Stimulated activated CD8-positive, alpha-beta memory T cell treated with anti-CD3 and anti-CD28 coated beads, Interleukin-7, amount 100 ng/mL, for 1 hour (primary cell): ENCODE results near the gene XRRA1.

Experiments
- DNase-seq, 2 donors: peaks; one replicate each; pipeline ENCODE4 v3.0.0-alpha.2; 2020; ENCODE audit warnings: low read depth in 2 of 2

XRRA1 gene

DNA sequence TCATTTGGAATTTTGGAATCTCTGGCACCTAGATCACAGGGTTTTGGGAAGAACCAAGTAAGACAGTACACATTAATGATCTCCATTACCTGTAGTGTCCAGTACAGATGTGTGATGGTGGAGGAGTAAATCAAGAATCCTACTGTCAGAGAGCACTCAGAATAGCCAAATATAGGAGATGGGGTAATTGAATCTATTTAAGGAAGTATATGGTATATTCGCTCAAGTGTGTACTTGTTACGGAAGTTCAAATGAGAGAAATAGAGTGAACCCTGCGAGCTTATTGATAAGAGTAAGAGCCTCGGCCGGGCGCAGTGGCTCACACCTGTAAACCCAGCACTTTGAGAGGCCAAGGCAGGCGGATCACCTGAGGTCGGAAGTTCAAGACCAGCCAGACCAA, 2.3 kb upstream of the XRRA1 start:
- DNase-seq, result no peak

DNA sequence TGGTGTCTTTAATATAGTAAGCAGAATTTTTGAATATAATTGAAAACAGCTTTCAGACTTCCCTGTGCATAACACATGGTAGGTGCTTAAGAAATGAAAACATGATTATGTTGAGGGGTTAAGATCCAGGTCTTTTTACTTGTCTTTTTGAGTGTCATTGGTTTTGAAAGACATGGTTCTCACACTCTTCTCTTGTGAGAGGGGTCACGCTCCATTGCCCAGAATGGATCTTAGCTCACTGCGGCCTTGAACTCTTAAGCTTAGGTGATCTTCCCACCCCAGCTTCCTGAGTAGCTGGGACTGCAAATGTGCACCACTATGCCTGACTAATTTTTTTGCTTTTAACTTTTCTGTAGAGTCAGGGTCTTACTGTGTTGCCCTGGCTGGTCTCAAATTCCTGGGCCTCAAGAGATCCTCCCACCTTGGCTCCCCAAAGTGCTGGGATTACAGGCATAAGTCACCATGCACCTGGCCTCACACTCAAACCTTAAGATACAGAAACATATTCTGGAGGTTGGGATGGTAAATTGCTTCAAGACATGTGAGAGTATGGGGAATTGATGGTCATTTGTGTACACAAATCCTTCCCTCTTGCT, 1.6 kb upstream of the XRRA1 start:
- DNase-seq, result no peak

DNA sequence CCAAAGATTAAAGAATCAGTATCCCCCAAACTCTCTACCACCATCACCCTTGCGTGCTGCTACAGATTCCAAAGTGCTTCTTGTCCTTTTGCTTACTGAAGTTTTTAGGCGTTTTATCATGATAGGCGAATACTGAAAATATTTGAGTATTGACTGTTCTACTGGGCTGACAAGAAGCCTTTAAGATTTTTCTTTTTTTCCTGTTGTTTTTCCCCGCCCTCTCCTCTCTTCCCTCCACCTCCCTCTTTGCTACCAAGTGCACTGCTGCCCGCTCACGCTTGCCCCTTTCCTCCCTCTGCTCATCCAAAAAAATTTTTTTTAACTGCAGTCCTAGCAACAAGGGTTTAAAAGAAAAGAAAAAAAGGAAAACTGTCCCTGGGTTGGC, 854 bp upstream of the XRRA1 start:
- DNase-seq, result no peak

DNA sequence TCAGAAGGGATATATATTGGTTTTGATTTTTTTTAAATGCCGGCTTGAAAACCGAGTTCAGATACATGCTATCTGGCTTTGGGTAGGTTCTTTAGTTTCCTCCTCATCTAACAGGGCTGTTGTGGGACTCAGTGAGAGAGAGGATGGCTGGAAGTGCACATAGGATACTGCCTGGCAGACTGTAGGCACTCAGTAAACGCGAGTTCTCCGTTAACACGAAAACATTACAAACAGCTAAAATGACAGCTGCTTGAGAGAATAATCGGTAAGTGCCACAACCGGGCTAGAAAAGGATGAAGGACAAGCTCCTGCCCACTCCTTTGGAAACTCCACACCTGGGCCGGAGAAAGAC, 369 bp downstream of the XRRA1 start:
- no peak for DNase-seq

DNA sequence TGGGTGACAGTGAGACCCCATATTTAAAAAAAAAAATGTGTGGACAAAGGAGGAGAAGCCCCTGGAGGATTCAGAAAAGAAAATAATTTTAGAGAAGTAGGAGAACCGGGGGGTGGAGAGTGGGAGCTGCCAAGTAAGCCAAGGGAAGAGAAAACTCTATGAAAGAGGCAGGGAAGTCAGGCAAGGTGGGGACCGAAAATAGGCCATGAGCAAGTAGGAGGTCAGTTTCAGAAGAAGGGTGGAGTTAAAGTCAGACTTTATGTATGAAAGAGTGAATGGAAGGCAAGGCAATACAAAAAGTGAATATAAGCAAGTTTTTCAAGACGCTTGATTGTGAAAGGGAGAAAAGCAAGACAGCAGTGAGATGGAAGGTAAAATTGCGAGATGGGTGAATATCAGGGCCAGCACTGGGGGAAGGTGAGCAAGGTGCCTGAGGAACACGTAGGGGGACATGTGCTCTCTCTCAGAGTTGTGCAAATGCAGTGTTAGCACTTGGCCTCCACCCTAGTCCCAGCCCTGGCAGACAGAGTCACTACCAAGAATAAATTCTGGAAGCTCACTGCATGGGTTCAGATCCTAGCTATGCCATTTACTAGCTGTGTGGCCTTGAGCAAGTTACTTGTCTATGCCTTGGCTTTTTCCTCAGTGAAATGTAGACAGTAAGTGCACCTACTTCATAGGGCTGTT, 6.7 kb downstream of the XRRA1 start:
- DNase-seq, result no peak

DNA sequence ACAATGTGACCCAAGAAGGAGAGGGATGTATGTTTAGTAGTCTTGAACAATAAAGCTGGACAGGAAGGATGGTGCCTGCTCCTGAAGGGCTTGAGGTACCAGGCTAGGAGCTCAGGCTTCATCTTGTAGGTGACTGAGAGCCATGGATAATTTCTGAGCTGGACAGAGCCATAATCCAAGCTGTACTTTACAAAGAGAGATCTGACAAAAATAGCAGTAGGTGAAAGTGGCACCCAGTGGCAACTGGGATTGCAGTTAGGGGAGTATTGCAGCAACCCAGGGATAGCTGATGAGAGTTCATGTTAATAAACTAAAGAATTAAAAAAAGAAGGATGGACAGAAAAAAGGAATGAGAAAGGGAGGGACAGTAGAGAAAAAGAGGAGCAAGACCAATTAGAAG, 7.4 kb downstream of the XRRA1 start:
- DNase-seq, result no peak

DNA sequence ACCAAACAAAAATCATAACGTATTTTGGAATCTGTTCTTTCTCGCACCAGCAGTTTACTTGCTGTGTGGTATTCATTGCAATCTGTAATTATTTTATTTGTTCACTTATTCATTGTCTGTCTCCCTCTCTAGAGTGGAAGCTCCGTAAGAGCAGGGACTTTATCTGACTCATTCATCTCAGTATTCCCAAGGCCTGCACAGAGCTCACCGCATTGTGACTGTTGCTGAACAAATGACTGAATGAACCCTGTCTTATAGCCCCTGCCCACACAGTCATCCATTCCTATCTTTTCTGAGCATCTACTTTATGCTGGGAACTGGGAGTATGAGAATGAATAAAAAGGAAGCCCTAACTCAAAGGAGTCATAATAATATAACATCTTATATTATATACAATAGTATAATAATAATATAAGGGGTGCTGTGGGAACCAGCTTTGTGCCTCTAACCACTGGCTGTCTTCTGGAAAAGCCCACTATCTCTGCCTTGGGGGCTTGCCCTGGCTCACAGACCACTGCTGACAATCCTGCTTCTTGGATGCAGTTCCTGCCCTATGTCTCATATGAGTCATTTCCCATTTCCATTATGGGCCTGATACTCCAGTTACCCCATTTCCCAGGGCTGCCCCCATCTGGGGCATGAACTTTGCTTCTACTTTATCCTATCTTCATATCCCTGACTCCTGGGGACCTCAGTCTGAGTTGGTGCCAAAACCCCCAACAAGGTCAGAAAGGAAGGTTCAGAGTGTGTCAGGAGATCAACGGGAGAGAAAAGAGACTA, 11.0 kb downstream of the XRRA1 start:
- DNase-seq, result no peak

DNA sequence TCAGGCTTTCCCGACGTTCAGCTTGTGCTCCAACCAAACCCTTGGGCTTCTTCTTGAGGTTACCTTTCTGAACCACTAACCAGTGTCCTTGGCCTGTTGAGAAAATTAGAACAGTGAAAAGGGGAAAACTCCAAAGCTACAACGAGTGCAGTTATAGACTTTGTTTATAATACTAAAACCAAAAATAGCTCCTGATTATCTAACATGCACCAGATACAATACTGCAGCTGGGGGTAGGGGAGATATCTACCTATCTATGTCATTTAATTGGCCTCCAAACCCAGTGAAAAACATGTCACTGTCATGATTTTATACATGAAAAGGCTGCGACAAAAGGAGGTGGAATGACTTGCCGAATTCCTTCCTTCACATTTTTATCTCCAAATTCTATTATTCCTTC, 11.9 kb downstream of the XRRA1 start:
- DNase-seq, result no peak

DNA sequence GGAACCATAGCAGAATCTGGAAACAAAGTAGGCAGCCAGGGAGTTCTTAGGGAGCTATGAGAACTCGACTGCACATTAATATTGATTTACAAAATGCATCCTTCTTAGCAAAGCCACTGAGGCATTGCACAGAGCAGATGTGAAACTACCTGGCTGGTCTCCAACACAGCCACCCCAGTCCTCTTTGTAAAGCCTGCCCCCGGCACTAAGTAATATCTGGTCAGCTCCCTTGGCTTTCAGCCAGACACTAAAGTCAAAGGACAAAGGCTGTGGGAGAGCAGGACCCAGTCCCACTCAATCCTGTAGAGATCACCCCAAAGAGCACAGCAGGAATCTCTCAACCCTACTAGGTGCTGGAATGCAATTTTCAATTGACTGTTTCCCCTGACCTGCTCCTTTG, 12.8 kb downstream of the XRRA1 start:
- no peak for DNase-seq

DNA sequence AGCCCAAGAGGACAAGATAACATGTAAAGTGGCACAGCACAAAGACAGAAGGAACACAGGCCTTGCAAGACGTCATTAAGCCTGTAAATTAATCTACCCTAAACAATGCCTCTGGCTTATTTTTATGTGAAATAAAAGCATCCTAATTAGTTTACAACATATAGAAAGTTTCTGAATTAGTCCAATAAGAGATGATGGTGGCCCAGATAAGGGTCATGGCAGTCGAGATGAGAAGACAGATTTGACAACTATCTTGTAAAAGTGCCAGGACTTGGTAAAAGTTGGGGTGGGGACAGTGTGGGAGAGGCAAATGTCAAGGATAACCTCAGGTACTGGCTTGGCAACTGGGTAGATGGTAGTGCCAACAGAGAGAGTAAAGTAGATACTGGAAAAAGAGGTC, 13.6 kb downstream of the XRRA1 start:
- DNase-seq, result no peak

DNA sequence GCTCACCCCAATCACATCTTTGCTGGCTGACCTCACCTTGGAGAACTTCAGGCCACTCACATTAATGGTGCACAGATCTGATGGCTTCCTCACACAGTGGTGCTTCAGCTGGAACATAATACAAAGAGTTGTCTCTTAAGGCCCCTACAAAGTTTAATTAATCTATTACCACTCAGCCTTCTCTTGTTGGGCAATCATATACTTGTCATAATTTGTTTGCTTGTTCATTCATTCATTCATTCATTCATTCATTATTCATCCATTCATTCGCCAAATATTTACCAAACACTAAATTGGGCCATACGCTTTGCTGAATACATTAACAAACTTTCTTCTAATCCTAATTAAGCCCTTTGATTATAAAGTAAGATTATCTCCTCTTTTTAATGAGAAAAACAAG, 15.1 kb downstream of the XRRA1 start:
- DNase-seq, result no peak

DNA sequence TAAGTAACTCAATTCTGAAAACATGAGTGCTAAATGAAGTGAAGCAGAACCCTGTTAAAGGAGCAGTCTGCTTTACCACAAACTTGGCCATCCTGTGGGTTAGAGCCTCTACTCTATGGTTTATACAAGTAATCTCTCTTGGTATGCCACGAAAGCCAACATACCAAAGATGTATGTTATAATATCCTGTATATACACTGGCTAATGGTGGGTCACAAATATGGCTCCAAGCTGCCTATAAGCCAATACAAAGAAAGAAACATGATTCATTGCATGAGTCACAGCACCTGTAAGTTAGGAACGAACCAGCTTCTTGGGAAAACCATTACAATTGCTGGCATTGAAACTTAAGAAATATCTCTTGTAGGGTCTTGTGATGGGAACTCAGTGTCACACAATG, 16.1 kb downstream of the XRRA1 start:
- no peak for DNase-seq

DNA sequence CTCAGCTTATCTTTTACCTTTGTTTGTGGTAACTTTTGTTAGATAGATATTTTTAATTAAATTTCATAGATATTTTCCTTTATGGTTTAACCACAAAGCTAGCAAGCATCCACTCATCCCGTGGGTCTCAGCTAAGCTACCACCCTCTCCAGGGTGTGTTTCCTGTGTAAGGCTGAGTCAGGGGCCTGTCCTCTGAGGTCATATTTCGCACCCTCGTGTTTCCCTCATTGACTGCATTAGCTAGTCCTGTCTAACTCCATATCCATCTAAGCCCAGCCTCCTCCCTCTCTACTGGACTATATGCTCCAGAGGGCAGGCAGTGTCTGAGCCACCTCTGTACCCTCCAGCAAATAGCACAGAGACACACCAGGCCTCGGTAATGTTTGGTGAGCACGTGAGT, 16.7 kb downstream of the XRRA1 start:
- DNase-seq, result no peak

DNA sequence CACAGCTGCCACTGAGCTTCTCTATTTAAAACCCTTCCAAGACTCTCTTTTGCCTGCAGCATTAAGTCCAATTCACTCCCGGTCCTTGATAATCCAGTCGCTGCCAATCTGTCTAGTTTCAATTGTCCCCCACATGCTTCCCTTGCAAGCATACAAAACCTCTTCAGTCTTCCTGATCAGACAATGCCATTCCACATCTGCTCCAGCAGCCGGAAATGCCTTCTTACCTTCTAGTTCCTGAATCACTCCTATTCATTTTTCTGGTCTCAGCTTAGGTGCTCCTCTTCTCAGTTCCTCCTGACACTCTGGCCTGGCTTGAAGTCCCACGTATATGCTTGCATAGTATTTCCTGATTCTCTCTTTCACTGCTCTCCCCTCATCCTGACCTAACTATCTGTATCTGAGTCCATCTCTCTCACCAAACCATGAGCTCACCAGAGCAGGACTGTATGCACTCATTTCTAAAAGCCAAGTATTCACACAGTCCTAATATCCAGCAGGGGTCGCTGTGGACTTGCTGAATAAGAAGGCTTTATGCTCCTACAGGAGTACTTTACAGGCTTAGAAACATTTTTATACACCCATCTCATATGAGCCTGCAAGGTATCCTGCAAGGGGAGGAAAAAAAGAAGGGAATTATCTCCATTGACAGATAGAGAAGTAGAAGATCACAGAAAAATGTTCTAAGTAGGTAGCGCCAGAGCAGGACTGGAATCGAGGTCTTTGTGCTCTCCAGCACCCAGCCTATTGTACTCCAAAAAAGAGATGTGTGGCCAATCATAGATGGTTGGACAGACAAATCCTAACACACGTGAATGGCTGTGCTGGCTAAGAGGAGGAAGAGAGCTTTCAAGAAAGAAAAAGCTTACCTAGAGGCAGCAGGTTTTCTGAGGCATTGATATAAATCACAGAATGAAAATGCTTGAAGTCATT, 19.2 kb downstream of the XRRA1 start:
- DNase-seq, result peak; percentile 19 to 35

DNA sequence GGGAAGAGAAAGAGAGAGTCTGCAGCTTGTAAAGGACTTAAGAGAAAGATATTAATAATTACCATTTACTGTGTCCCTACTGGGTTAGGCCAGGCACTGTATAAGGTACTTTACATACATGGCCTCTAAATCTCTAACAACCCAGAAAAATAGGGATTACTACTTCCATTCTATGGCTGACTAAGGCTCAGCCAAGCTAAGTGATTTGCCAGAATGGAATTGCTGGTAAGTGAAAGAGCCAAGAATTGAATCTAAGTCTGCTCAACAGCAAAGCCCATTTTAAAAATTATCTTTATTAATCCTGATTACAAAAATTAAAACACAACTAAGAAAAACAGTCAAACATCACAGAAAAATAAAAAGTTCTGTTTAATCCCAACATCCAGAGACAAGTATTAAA, 21.4 kb downstream of the XRRA1 start:
- no peak for DNase-seq

DNA sequence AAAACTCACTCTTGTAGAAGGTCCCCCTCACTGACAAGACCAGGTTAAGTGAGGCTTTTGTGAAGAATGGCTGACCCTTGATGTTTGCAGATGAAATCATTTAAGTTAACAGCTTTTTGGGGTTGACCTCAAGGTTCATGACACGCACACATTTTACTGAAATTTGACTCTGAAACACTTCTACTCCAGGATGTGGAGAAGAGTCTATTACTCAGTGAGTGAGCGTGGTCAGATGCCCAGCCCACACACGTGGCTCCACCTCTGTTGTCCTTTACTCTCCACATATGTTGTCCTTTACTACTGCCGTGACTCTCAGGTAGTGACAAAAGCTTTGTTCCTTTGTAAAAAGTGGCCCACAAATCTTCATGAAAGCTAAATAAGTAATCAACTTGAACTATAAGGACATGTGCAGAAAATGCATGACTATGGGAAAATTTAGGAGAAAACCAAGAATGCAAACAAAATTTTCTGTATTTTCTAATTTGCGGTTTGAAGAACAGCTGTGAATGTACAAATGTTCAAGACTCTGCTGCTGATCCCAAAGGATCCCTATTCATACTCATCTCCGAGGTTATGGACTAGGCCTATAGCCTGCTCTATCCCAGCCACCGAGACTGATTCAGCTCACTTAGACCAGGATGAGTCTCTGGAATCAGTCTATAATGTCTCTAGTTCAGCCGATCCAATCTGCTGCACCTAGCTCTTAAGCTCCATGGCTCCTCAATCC, 22.4 kb downstream of the XRRA1 start:
- DNase-seq, result no peak

DNA sequence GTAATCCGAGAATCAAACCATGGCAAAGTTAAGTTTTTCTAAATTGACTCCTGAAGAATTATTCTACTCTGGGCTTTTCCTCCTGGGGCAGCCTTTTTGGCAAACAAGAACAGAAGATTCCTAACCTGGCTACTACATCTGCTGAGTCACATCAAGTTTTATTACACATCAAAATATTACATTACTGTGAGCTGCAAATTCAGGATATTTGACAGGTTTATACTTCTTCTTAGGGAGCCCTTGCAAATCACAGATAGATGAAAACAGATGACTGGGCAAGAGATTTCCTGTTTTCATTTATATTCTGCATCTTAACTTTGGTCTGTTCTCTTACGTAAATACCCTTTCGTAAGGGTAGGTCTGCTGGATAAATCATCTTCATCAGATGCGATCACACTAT, 23.6 kb downstream of the XRRA1 start:
- no peak for DNase-seq

DNA sequence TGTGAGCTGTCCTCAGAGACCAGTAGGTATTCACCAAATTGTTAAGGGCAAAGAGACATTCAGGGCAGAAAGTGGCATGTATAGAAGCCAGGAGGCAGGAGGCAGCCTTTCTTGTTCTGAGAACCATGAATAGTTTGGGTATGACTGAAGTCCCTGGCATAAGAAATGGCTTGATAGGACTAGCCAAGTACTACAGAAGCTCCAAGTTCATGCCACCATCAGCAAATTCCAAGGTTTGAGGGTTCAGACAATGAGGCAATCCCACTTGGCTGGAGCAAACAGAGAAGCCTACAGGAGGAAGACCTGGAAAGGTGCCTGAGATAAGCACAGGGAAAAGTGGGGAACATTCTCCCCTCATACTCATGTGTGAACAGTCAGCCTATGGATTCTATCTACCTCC, 25.8 kb downstream of the XRRA1 start:
- no peak for DNase-seq

DNA sequence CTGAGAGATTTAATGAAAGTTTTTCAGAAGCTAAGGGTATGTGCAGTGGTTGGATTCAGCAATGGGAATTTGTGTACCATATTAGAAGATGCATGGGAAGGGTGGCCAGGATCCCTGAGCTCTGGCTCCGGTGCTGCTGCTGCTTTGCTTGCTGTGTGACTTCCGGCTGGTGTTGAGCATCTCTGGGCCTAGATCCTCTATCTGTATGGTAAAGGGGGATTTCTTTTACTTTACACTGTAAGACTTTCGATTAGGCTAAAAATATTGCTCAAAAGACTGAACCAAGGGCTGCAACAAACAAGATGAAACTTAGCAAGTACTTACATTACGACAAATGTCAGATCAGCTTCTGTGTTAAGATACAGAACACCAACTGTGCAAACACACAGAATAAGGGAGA, 39.1 kb downstream of the XRRA1 start:
- DNase-seq, result no peak

DNA sequence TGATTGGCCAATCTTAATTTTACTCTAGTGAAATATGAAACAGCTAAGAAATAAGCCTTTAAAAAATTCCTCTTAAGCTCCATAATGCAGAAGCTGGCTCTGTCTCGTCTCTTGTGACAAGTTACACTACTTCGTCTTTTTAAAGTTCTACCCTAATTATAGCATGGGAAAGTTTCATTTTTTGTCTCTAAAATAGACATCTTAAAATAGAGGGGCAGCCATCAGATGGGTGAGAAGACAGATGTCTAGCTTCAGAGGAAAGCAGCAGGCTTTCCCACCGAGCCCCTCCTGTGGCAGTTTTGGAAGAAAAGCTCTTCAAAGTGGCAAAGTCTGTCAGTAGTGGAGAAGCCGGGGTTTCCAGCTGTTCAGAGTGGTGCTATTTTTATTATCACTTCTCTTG, 39.5 kb downstream of the XRRA1 start:
- no peak for DNase-seq

DNA sequence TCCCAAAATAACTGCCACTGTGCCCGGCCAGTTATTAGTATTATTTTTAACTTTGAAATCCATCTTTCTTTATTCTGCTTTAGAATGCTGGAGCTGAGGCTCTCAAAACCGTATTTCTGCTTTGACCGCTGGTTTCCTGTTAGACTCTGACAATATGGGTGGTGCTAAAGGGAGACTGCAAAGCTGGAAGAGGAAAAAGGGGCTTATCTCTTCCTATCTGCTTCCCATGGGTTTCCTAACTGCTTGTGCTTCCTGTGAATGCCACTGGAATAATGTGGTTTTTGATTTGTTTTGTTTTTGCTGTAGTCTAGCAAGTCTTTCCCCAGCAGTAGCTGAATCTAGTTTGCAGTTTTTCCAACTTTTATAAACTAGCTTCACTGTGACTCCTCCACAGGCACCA, 43.6 kb downstream of the XRRA1 start:
- no peak for DNase-seq

DNA sequence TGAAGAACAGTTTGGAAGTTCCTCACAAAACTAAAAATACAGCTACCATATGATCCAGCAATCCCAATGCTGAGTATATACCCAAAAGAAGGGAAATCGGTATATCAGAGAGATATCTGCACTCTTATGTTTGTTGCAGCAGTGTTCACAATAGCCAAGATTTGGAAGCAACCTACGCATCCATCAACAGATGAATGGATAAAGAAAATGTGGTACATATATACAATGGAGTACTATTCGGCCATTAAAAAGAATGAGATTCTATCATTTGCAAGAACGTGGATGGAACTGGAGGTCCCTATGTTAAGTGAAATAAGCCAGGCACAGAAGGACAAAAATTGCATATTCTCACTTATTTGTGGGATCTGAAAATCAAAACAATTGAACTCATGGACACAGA, 46.5 kb downstream of the XRRA1 start:
- no peak for DNase-seq
